Stimulated activated CD8-positive, alpha-beta memory T cell treated with anti-CD3 and anti-CD28 coated beads, Interleukin-15, amount 100 ng/mL, for 1 hour (primary cell): ENCODE results near the gene HERPUD2.
"Not testable (repeated sequence)": the region's sequence is repeated elsewhere in the genome, so short reads cannot be mapped to it uniquely, and the experiment has no call there.

ENCODE experiments used
- DNase-seq: peaks from one replicate; pipeline ENCODE4 v3.0.0-alpha.2; 2020; ENCODE audit warnings: low read depth

Gene HERPUD2

DNA sequence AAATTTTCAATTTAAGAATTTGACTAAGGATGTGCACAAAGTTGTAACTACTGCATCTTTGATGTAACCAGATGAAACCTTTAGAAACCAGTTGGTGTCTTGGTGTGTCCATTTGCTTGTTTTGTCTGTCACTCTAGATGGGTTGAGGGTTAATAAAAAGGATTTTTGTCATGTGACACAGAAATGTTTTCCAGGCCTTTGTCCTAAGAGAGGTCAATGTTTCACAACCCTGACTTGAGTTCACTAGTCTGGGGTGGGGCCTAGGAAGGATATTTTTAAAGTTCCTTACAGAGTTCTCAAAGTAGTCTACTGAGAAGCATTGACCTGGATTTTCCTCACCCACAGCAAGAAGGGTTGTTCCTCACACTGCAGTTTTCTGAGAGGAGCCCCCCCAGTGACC lies 90.3 kb downstream of the HERPUD2 start:
- no peak for DNase-seq

- DNase-seq = no peak
Observed at GRCh38 chr7:35599645-35600044, 95.3 kb downstream of the HERPUD2 start.

DNA sequence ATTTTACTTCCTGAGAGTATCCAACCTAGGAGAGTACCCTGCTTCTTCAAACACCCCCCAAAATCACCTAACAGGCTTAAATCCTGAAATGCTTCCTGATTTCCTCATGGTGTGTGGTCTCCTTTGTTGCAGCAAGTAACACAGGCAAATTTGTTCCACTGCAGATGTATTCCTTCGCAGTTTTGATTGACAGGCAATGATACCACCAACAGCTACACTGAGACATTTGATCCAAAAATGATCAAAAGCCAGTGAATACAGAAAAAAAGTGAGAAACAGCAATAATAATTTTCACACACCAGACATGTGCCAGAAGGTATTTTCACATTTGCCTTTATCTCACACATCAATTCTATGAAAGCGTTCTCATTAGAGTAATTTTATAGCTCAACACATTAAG lies 95.9 kb downstream of the HERPUD2 start:
- no peak for DNase-seq

GRCh38 chr7:35596061-35596460 lies 98.9 kb downstream of the HERPUD2 start:
- no peak for DNase-seq

- DNase-seq = no peak
Observed at GRCh38 chr7:35593899-35594298, 101.0 kb downstream of the HERPUD2 start.

DNA sequence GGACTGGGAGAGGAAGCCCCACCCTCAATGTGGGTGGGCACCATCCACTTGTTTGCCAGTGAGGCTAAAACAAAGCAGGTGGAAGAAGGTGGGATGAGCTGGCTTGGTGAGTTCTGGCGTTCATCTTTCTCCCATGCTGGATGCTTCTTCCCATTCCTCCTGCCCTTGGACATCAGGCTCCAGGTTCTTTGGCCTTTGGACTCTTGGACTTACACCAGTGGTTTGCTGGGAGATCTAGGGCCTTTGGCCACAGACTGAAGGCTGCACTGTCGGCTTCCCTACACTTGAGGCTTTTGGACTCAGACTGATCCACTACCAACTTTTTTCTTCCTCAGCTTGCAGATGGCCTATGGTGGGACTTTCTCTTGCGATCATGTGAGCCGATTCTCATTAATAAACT lies 106.3 kb downstream of the HERPUD2 start:
- DNase-seq = no peak

DNA sequence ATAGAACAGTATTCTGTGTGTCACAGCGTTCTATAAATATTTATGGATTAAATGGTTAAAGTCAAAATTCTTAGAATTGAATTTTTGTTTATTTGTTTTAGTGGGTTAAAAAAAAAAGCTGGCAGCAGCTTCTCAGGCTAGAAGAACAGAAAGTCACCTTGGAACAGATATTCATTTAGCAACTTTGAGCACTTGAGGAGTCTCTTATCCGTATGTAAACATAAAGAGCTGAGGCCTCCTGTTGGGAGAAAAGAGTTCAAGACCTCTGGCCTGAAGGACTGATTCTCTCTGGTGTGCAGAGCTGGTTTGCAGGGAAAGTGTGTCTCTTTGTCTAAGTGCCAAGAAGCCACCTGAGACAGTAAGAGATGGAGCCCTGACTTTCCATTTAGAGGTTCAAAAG lies 109.9 kb downstream of the HERPUD2 start:
- no peak for DNase-seq

- DNase-seq = not testable (repeated sequence)
Observed at GRCh38 chr7:35584533-35584932, 110.4 kb downstream of the HERPUD2 start.
